OCI-LY1 (cell line): ENCODE data around the gene IQSEC1.

ENCODE experiments used
- H2AFZ ChIP-seq: fragments of 200-600 bp; sonication (generic), shearing (Covaris generic); 2 replicates; pipeline ENCODE4 v1.6.0; 2014; ENCODE audit warnings: antibody characterized with exemption, mild to moderate bottlenecking, low read length
- H3F3A ChIP-seq: fragments of 200-600 bp; sonication (generic), shearing (Covaris generic); 2 replicates; pipeline ENCODE4 v1.6.0; 2014; ENCODE audit warnings: mild to moderate bottlenecking, antibody characterized with exemption, low read length, moderate library complexity; ENCODE audit not compliant: insufficient read depth
- H3K27ac ChIP-seq: fragments of 200-600 bp; sonication (generic); 2 replicates; pipeline ENCODE4 v1.5.1; 2014; ENCODE audit warnings: low read length, mixed run types, mild to moderate bottlenecking, low read depth; ENCODE audit not compliant: poor library complexity, severe bottlenecking
- H3K27me3 ChIP-seq: fragments of 200-600 bp; sonication (generic); 2 replicates; pipeline ENCODE4 v1.6.0; 2014; ENCODE audit warnings: antibody characterized with exemption, mild to moderate bottlenecking, low read length, moderate library complexity; ENCODE audit not compliant: insufficient read depth
- H3K36me3 ChIP-seq: fragments of 200-600 bp; sonication (generic); 2 replicates; pipeline ENCODE4 v1.6.1; 2014; ENCODE audit warnings: mild to moderate bottlenecking, antibody characterized with exemption, low read length, moderate library complexity, mixed read lengths; ENCODE audit not compliant: insufficient read depth
- H3K4me1 ChIP-seq: fragments of 200-600 bp; sonication (generic); 2 replicates; pipeline ENCODE4 v1.5.1; 2014; ENCODE audit warnings: mild to moderate bottlenecking, low read length, moderate library complexity; ENCODE audit not compliant: insufficient read depth, severe bottlenecking
- H3K4me2 ChIP-seq: fragments of 200-600 bp; sonication (generic), shearing (Covaris generic); 2 replicates; pipeline ENCODE4 v1.6.1; 2014; ENCODE audit warnings: low read length
- H3K4me3 ChIP-seq: fragments of 200-600 bp; sonication (generic); 2 replicates; pipeline ENCODE4 v1.5.1; 2014; ENCODE audit warnings: low read length, low read depth, mild to moderate bottlenecking, mixed read lengths; ENCODE audit not compliant: poor library complexity, severe bottlenecking
- H3K79me2 ChIP-seq: fragments of 200-600 bp; shearing (Covaris generic); 2 replicates; pipeline ENCODE4 v1.6.1; 2016; ENCODE audit warnings: mixed run types, low read length, mixed read lengths; ENCODE audit not compliant: insufficient read depth
- H3K9ac ChIP-seq: fragments of 200-600 bp; sonication (generic), shearing (Covaris generic); 2 replicates; pipeline ENCODE4 v1.6.1; 2014; ENCODE audit warnings: mild to moderate bottlenecking, low read length, mixed read lengths
- H3K9me2 ChIP-seq: fragments of 200-600 bp; sonication (generic), shearing (Covaris generic); 2 replicates; pipeline ENCODE4 v1.6.1; 2014; ENCODE audit warnings: low read depth, mild to moderate bottlenecking, low read length, mixed read lengths
- H3K9me3 ChIP-seq: fragments of 200-600 bp; shearing (Covaris generic); 2 replicates; pipeline ENCODE4 v1.6.1; 2014; ENCODE audit warnings: low read length, mixed read lengths
- H4K20me1 ChIP-seq: fragments of 200-600 bp; sonication (generic), shearing (Covaris generic); 2 replicates; pipeline ENCODE4 v1.6.0; 2016; ENCODE audit warnings: mild to moderate bottlenecking, low read length; ENCODE audit not compliant: insufficient read depth
- CTCF ChIP-seq: fragments of 200-600 bp; sonication (generic), shearing (Covaris generic); IDR thresholded peaks from 2 replicates; pipeline ENCODE4 v1.5.1; 2017; ENCODE audit warnings: mild to moderate bottlenecking, antibody characterized with exemption, low read length, moderate library complexity, mixed read lengths
- EZH2 ChIP-seq: fragments of 200-600 bp; sonication (generic), shearing (Covaris generic); IDR thresholded peaks from 2 replicates; pipeline ENCODE4 v1.8.0; 2017; ENCODE audit warnings: borderline replicate concordance, mixed run types, mild to moderate bottlenecking, antibody characterized with exemption, low read length, moderate library complexity, mixed read lengths

The IQSEC1 gene

DNA sequence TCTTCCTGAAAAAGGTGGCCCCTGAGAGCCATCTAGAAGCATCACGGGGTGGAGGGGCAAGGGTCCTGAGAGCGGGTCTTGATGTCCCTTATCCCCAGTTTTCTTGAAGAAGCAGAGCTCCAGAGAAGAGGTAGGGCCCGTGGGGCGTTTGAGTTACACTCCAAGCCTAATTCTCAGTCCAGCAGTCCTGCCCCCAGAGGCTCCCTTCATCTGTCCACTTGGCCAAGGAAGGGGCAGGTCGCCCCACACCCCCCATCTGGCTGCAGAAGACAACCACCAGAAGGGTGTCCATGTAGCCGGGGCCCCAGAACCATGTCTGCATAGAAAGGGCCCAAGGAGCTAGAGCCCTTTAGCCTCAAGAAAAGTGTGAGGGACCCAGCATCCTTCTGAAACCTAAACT is 206.4 kb downstream of the IQSEC1 start:
- Histone ChIP-seq H3K79me2 (no peaks in the 10 kb centered on the region), H3K27ac (no peak overlapping the region), H3K4me3 (no peak overlapping the region), H3K27me3 (peaks cover 18% of the 10 kb centered on the region; the same call in 1 of the 2 replicates), H3F3A (no peaks in the 10 kb centered on the region), H3K4me2 (no peak overlapping the region), H3K36me3 (no peaks in the 10 kb centered on the region; the same call in 1 of the 2 replicates), H2AFZ (no peak overlapping the region), H3K9ac (no peak overlapping the region), H3K4me1 (no peaks in the 10 kb centered on the region), H3K9me2 (no peaks in the 10 kb centered on the region), H4K20me1 (no peaks in the 10 kb centered on the region), H3K9me3 (0 out of 2 replicates have a peak, but pooled peaks cover 3% of the 10 kb centered on the region)
- TF ChIP-seq EZH2: no peak
- no peak for TF ChIP-seq CTCF

GRCh38 chr3:12865271-12865670 is 208.0 kb downstream of the IQSEC1 start:
- TF ChIP-seq CTCF: no peak
- TF ChIP-seq EZH2: no peak
- Histone ChIP-seq H3K27me3 (peaks cover 18% of the 10 kb centered on the region; the same call in 1 of the 2 replicates), H3K9ac (no peak overlapping the region), H3K4me2 (no peak overlapping the region), H3K4me3 (no peak overlapping the region), H3K79me2 (no peaks in the 10 kb centered on the region), H3K9me3 (0 out of 2 replicates have a peak, but pooled peaks cover 3% of the 10 kb centered on the region), H3K36me3 (no peaks in the 10 kb centered on the region; the same call in 1 of the 2 replicates), H3K9me2 (no peaks in the 10 kb centered on the region), H3K27ac (no peak overlapping the region), H3K4me1 (no peaks in the 10 kb centered on the region), H4K20me1 (no peaks in the 10 kb centered on the region), H3F3A (no peaks in the 10 kb centered on the region), H2AFZ (no peak overlapping the region)

DNA sequence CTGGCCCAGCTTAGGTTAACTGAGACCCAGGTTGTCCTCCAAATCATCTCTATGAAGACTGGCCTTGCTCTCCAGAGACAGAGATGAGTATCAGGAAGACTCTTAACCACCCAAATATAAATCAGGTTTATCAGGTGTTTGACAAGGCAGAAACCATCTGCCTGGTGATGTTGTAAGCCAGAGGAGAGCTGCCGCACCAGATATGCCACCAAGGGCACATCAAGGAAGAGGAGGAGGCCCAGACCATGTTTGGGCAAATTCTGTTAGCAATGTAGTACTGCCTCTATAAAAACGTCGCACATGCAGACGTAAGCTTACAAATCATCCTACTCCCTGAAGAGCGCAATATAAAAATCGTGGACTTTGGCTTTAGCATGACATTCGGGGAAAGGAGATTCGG is 210.8 kb downstream of the IQSEC1 start:
- Histone ChIP-seq H4K20me1 (no peaks in the 10 kb centered on the region), H3K4me2 (no peak overlapping the region), H3K9me2 (no peaks in the 10 kb centered on the region), H3F3A (no peaks in the 10 kb centered on the region), H3K27ac (no peak overlapping the region), H3K4me1 (no peaks in the 10 kb centered on the region), H3K9me3 (0 out of 2 replicates have a peak, but pooled peaks cover 3% of the 10 kb centered on the region), H3K27me3 (peaks cover 15% of the 10 kb centered on the region; the same call in 1 of the 2 replicates), H3K36me3 (no peaks in the 10 kb centered on the region; the same call in 1 of the 2 replicates), H3K9ac (no peak overlapping the region), H3K79me2 (no peaks in the 10 kb centered on the region), H3K4me3 (no peak overlapping the region), H2AFZ (no peak overlapping the region)
- TF ChIP-seq CTCF (no peak), EZH2 (no peak)
